PFSK-1 (cell line): Measurements from ENCODE around the gene EMILIN2.

ENCODE experiments used
- FOXP2 ChIP-seq: optimal IDR thresholded peaks from 2 replicates; pipeline ENCODE3; 2011; ENCODE audit warnings: borderline replicate concordance, control low read depth, inconsistent platforms; ENCODE audit not compliant: insufficient read depth; ENCODE audit errors: extremely low read length, extremely low read depth
- POLR2AphosphoS5 ChIP-seq: IDR thresholded peaks from 2 replicates; pipeline ENCODE4 v1.6.1; 2012; ENCODE audit warnings: low read depth, mild to moderate bottlenecking, control low read depth, low read length, moderate library complexity
- SIN3A ChIP-seq: IDR thresholded peaks from 2 replicates; pipeline ENCODE4 v1.6.1; 2012; ENCODE audit warnings: mild to moderate bottlenecking, low read length, moderate library complexity, borderline replicate concordance; ENCODE audit not compliant: insufficient read depth
- TAF1 ChIP-seq: IDR thresholded peaks from 2 replicates; pipeline ENCODE4 v1.6.1; 2012; ENCODE audit warnings: low read length, control low read depth, borderline replicate concordance; ENCODE audit not compliant: insufficient read depth
- TF ChIP-seq, protein P1 (sequence below), 2 experiments: IDR thresholded peaks; 2 replicates each; pipeline versions ENCODE4 v1.6.1 to v1.8.0; 2011 to 2012; ENCODE audit warnings: low read depth in 2 of 2, low read length in 2 of 2, control low read depth in 1 of 2, inconsistent platforms in 1 of 2, mild to moderate bottlenecking in 1 of 2, moderate library complexity in 1 of 2; ENCODE audit not compliant: insufficient read depth in 1 of 2

EMILIN2 gene

DNA sequence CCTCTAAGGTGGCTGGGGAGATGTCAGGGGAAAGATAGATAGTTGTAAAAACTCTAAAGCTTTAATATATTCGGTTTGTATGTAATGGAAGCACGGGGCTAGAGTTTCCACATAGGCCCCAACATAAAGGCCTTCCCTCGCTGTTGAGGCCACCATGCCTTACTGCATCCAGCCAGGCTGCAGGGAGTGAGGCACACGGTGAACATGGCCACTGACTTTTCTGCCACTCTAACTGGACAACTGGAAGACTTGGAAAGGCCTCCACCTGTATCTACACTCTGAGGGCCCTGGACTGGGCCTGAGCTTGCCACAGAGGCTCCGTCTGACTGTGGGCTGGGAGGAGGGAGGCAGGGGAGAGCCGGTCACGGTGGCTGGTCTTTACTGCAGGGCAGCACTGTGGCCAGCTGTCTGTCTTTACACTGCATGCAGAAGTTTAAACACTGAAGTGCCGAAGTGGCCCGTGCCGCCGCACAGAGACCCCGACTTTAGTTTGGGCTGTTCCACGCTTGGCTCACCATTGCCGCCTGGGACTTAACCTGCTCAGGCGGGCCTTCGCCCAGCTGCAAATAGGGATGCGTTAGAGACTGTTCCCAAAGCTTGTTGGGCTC is 66.7 kb downstream of the EMILIN2 start:
- TF ChIP-seq SIN3A = no peak
- TF ChIP-seq, protein P1, sequence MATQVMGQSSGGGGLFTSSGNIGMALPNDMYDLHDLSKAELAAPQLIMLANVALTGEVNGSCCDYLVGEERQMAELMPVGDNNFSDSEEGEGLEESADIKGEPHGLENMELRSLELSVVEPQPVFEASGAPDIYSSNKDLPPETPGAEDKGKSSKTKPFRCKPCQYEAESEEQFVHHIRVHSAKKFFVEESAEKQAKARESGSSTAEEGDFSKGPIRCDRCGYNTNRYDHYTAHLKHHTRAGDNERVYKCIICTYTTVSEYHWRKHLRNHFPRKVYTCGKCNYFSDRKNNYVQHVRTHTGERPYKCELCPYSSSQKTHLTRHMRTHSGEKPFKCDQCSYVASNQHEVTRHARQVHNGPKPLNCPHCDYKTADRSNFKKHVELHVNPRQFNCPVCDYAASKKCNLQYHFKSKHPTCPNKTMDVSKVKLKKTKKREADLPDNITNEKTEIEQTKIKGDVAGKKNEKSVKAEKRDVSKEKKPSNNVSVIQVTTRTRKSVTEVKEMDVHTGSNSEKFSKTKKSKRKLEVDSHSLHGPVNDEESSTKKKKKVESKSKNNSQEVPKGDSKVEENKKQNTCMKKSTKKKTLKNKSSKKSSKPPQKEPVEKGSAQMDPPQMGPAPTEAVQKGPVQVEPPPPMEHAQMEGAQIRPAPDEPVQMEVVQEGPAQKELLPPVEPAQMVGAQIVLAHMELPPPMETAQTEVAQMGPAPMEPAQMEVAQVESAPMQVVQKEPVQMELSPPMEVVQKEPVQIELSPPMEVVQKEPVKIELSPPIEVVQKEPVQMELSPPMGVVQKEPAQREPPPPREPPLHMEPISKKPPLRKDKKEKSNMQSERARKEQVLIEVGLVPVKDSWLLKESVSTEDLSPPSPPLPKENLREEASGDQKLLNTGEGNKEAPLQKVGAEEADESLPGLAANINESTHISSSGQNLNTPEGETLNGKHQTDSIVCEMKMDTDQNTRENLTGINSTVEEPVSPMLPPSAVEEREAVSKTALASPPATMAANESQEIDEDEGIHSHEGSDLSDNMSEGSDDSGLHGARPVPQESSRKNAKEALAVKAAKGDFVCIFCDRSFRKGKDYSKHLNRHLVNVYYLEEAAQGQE (IDR thresholded peaks at IDR 0.05; ENCODE audit: insufficient read depth in 1 of 2, low read depth in 2 of 2, low read length in 2 of 2) = no peak
- no peak for TF ChIP-seq POLR2AphosphoS5
- TF ChIP-seq FOXP2 = no peak
- TF ChIP-seq TAF1 = no peak

DNA sequence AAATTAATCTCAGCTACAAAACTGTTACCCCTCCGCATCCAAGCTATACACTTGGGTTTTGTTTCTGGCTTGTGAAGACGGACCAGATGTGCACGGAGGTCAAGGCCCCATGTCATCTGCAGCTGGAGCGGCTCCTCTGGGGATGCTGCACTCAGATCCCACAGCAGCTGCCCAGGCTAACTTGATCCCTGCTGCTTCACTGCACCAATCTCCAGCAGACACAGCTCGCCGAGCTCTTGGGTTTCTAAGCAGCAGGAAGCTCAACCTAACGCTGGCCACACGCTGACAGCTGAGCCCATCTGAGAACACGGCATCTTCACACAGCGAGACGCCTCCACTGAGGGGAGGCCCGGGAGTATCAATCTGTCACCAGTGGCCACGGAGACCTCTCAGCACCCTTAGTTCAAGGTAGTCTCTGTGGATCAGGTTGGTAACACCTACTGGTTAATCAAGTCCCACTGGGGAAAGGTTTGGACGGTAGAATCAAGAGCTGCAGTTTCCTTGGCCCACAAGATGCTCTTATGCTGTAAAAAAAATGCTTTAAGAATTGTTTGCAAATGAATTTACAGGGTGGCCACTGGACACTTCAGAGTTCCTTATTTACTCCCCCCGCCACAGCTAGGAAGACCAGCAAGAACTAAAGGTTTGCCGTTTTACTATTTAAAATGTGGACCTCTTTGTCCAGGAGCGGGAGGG is 67.5 kb downstream of the EMILIN2 start:
- TF ChIP-seq, protein P1 (IDR thresholded peaks at IDR 0.05; ENCODE audit: insufficient read depth in 1 of 2, low read depth in 2 of 2, low read length in 2 of 2) = no peak
- TF ChIP-seq SIN3A = no peak
- TF ChIP-seq TAF1 = no peak
- no peak for TF ChIP-seq POLR2AphosphoS5
- TF ChIP-seq FOXP2 = no peak

DNA sequence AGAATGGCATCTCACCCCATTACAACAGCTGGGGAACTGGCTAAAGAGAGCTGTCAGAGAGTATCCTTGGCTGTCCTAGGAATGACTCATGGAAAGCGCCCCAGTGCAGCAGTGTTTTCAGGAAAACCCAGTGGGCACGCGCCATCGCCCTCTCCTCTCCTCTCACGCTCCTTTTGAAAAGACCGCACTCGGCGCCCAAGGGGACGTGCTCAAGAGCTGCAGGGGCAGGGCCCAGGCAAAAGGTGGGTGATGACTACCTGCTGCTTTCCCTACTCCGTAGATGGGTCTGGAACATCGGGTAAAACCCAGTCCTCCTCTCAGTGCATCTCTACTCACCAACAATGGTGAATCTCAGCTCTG is 68.1 kb downstream of the EMILIN2 start:
- TF ChIP-seq, protein P1 (IDR thresholded peaks at IDR 0.05; ENCODE audit: insufficient read depth in 1 of 2, low read depth in 2 of 2, low read length in 2 of 2) = no peak
- no peak for TF ChIP-seq SIN3A
- no peak for TF ChIP-seq FOXP2
- no peak for TF ChIP-seq TAF1
- TF ChIP-seq POLR2AphosphoS5 = no peak

DNA sequence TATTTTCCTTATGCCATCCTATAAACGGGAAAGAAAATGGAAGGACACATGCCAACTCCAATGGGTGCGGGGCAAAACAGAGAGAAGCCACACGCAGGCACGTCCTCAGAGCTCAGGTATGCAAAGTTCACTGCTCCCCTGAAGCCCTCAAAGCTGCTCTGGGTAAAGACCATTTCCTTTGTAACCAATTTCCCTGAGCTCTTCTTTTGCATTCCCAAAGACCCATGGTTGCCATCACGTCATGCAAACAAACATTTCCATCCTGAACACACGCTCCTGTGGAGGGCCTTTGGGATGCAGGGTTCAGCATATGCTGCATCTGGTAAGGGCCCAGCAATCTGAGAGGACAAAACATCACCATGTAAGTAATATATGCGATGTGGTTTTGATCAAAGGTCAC is 69.4 kb downstream of the EMILIN2 start:
- TF ChIP-seq TAF1 = no peak
- TF ChIP-seq POLR2AphosphoS5 = no peak
- TF ChIP-seq FOXP2 = no peak

DNA sequence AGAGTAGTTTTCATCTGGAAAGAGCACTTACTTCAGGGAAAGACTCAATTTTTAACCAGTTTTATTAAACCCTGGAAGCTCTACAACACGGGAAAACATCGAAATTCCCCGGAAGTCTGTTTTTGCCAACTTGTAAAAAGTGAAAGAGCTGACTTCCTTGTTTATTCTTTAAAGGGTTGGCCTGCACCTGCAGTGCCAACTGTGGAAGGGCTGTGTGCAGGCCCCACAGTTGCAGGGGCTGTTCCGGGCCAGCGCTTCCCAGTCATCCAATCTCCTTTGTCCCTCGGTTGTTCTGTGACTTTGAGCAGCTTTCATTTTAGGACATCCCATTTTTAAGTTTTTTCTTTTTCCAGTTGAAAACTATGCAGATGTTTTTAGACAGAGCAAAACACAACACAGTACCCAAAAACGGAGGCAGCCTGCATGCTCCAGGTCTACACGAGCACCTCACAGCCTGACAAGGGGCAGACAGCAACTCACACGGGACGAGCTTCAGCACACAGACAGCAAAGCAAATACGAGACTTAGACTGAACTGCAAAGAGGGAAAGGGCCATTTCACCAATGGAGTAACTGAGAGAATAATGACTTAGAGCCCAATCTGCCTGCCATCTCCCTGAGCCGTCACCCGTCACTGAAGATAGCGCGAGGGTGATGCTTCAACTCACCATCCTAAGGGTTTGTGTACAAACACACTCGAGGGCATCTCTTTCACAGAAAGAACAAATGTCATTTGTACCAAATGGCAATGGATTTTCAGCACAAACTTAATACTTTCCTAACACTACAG is 70.6 kb downstream of the EMILIN2 start:
- TF ChIP-seq FOXP2 (no peak), SIN3A (no peak), TAF1 (no peak), POLR2AphosphoS5 (no peak)
- TF ChIP-seq, protein P1 (IDR thresholded peaks at IDR 0.05; ENCODE audit: insufficient read depth in 1 of 2, low read depth in 2 of 2, low read length in 2 of 2) = no peak
